IMR-90 (cell line): Measurements from ENCODE around the gene PSD. TPM values are rescaled to one million over a fixed set of nuclear protein-coding genes. Genes with fewer than 3 reads are reported as not detected.

Experiments
- polyA plus RNA-seq, 3 experiments: library from polyadenylated mRNA; depleted of rRNA; stranded (reverse); fragments of >200 nt; gene quantifications; 2 replicates each; pipeline ENCODE4 v1.2.3, GENCODE V29; 2012; ENCODE audit warnings: low replicate concordance in 1 of 3
- total RNA-seq: library from RNA; depleted of rRNA; stranded (reverse); fragments of >200 nt; gene quantifications from 2 replicates; pipeline ENCODE4 v1.2.3, GENCODE V29; 2012
- TF ChIP-seq, protein P1 (sequence below): fragments of 150-350 bp; IDR thresholded peaks from 2 replicates; pipeline ENCODE4 v1.6.1; 2017; ENCODE audit warnings: mild to moderate bottlenecking, antibody characterized with exemption, low read length, low read depth

Gene PSD
- total and polyA plus RNA-seq, 2 of the 4 experiments (the other 2 are of a cell fraction): 2.0 to 4.4 TPM

DNA sequence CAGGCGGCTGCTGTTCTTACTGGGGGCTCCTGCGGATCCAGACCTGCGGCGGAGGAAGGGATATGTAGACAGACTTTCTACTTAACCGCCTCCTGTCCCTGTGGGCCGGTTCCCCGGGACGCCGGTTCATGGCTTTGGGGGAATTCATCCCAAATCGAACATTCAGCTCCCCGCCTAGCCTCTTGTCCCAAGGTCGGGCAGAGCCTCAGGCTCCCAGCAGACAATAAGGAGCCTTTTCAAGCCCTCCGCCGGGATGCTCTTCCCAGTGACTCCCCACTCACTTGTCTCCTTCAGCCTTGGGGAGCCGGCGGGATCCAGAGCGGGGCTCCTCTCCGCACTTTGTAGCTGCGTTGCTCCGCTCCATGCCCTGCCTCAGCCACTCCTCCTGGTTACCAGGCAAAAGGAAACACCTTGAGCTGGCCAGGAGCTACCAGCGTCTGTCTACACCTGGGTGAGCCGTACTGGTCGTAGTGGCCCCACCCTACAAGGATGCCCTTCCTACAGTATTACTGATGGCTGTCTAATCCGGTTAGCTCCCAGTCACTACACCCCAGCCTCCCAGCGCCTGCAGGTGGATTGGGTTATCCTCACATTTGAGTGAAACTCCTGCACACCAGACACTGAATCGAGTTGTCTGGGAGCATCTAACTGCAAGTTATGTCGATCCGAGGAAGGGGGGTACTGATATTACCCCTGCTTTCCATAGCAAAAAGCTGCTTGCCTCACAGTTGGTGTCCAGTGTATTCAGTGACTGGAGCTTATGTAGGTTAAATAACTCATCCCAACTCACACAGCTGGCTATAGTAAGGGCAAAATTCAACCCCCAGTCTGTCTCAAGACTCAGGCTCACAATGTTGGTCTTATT is 32.8 kb upstream of the PSD start, which contains the start of gene C10orf95 (continued):
- TF ChIP-seq, protein P1, sequence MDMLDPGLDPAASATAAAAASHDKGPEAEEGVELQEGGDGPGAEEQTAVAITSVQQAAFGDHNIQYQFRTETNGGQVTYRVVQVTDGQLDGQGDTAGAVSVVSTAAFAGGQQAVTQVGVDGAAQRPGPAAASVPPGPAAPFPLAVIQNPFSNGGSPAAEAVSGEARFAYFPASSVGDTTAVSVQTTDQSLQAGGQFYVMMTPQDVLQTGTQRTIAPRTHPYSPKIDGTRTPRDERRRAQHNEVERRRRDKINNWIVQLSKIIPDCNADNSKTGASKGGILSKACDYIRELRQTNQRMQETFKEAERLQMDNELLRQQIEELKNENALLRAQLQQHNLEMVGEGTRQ: no peak
